K562 (cell line): ENCODE measurements around the gene RARRES2. TPM values are rescaled to one million over a fixed set of nuclear protein-coding genes. Genes with fewer than 3 reads are reported as not detected.
A peak's percentile ranks its signal among the peaks of the same experiment; 100 is the strongest.

Experiments
- COPS2 ChIP-seq: fragments of 450-650 bp; conservative IDR thresholded peaks from 2 replicates; pipeline ENCODE4 v1.6.1; 2016; ENCODE audit warnings: mild to moderate bottlenecking, moderate library complexity
- EP400 ChIP-seq: fragments of 450-650 bp; IDR thresholded peaks from 2 replicates; pipeline ENCODE4 v1.6.1; 2017; ENCODE audit warnings: antibody characterized with exemption, mild to moderate bottlenecking, moderate library complexity
- ETV5 ChIP-seq: sonication (generic); formaldehyde crosslinking; IDR thresholded peaks from 2 replicates; pipeline ENCODE4 v1.4.0; 2020; ENCODE audit warnings: low read depth, mild to moderate bottlenecking, missing genetic modification reagents
- GATA2 ChIP-seq: sonication (generic); formaldehyde crosslinking; IDR thresholded peaks from 2 replicates; pipeline ENCODE4 v1.4.0; 2020; ENCODE audit warnings: mild to moderate bottlenecking, missing genetic modification reagents
- HDAC6 ChIP-seq: IDR thresholded peaks from 2 replicates; pipeline ENCODE4 v1.6.1; 2012; ENCODE audit warnings: low read depth, mild to moderate bottlenecking, control low read depth, inconsistent platforms, low read length, moderate library complexity
- HES1 ChIP-seq: fragments of 450-650 bp; IDR thresholded peaks from 2 replicates; pipeline ENCODE4 v1.6.1; 2016; ENCODE audit warnings: low read depth, mild to moderate bottlenecking, moderate library complexity
- ILF3 ChIP-seq: fragments of 450-650 bp; IDR thresholded peaks from 2 replicates; pipeline ENCODE4 v1.6.1; 2018; ENCODE audit warnings: antibody characterized with exemption, mild to moderate bottlenecking, moderate library complexity, borderline replicate concordance
- KDM1A ChIP-seq, 2 experiments: fragments of 450-650 bp; IDR thresholded peaks; 2 replicates each; pipeline ENCODE4 v1.6.1; 2016; ENCODE audit warnings: mild to moderate bottlenecking in 2 of 2
- KDM2B ChIP-seq: fragments of 250-450 bp; sonication (Bioruptor Pico); IDR thresholded peaks from 2 replicates; pipeline ENCODE4 v1.8.0; 2021; ENCODE audit warnings: mild to moderate bottlenecking, moderate library complexity
- KHSRP ChIP-seq: fragments of 450-650 bp; IDR thresholded peaks from 2 replicates; pipeline ENCODE4 v1.6.1; 2017
- LARP7 ChIP-seq: fragments of 450-650 bp; IDR thresholded peaks from 2 replicates; pipeline ENCODE4 v1.6.1; 2016
- PBX2 ChIP-seq, 2 experiments: IDR thresholded peaks in 1 of 2; conservative IDR thresholded peaks in 1 of 2; 2 replicates each; pipeline ENCODE4 v1.6.1; 2016; ENCODE audit warnings: low read depth in 2 of 2, mild to moderate bottlenecking in 1 of 2, missing compliant biosample characterization in 1 of 2, missing genetic modification characterization in 1 of 2, moderate library complexity in 1 of 2
- SIN3A ChIP-seq, 2 experiments: fragments of 150-350 bp in 1 of 2; IDR thresholded peaks; 2 replicates each; pipeline ENCODE4 v1.6.1; 2011 to 2016; ENCODE audit warnings: borderline replicate concordance in 2 of 2, low read depth in 2 of 2, low read length in 2 of 2, mild to moderate bottlenecking in 2 of 2, moderate library complexity in 2 of 2; ENCODE audit not compliant: control insufficient read depth in 1 of 2
- TOE1 ChIP-seq, 2 experiments: fragments of 450-650 bp in 1 of 2; sonication (generic) in 1 of 2; formaldehyde crosslinking in 1 of 2; IDR thresholded peaks; 2 replicates each; pipeline versions ENCODE4 v1.7.1 to v1.8.0; 2016 to 2022; ENCODE audit warnings: borderline replicate concordance in 2 of 2, mild to moderate bottlenecking in 2 of 2, antibody characterized with exemption in 1 of 2, inconsistent platforms in 1 of 2, low read depth in 1 of 2, missing genetic modification reagents in 1 of 2, moderate library complexity in 1 of 2
- ZBTB8A ChIP-seq: fragments of 450-650 bp; IDR thresholded peaks from 2 replicates; pipeline ENCODE4 v1.6.1; 2018; ENCODE audit warnings: mild to moderate bottlenecking, moderate library complexity; ENCODE audit not compliant: partially characterized antibody
- ZMIZ1 ChIP-seq, 2 experiments: fragments of 150-350 bp in 1 of 2; IDR thresholded peaks; 2 replicates each; pipeline ENCODE4 v1.6.1; 2012 to 2016; ENCODE audit warnings: low read depth in 2 of 2, low read length in 2 of 2, mild to moderate bottlenecking in 1 of 2, moderate library complexity in 1 of 2
- ZNF239 ChIP-seq: fragments of 250-450 bp; sonication (Bioruptor Pico); IDR thresholded peaks from 2 replicates; pipeline ENCODE4 v1.4.0; 2020; ENCODE audit warnings: mild to moderate bottlenecking
- ZNF316 ChIP-seq: fragments of 450-650 bp; IDR thresholded peaks from 2 replicates; pipeline ENCODE4 v1.6.1; 2016
- ZNF75A ChIP-seq: fragments of 450-650 bp; formaldehyde crosslinking; IDR thresholded peaks from 2 replicates; pipeline ENCODE4 v1.4.0; 2020; ENCODE audit warnings: mild to moderate bottlenecking
- polyA plus RNA-seq, 8 experiments: library from polyadenylated mRNA; depleted of rRNA in 4 of 8; stranded (reverse) in 5 of 8; unstranded in 3 of 8; fragments of >200 nt; fragmentation: Nextera tagmentation in 2 of 8; fragmentation: Illumina TruSeq in 1 of 8; extraction: Ambion mirVana in 2 of 8; extraction: Trizol in 1 of 8; gene quantifications; 2 replicates each; pipeline versions ENCODE4 v1.2.1 to v1.2.3, GENCODE V29; 2011 to 2014; ENCODE audit warnings: inconsistent platforms in 1 of 8, missing spikeins in 1 of 8
- total RNA-seq, 7 experiments: library from RNA; depleted of rRNA in 6 of 7; stranded (reverse); fragments of >200 nt in 6 of 7; fragmentation: Illumina TruSeq in 2 of 7; extraction: Trizol in 2 of 7; gene quantifications; 2 replicates each; pipeline versions ENCODE4 v1.2.1 to v1.2.3, GENCODE V29; 2011 to 2021; ENCODE audit warnings: low replicate concordance in 1 of 7

RARRES2 gene
- total and polyA plus RNA-seq, 9 of the 15 experiments (the other 6 are each of a cell fraction or from before 2014, with no cell fraction given) = 0.11 to 1.7 (median 0.23) TPM; not detected in 6

GRCh38 chr7:150368096-150368883, 26.9 kb upstream of the RARRES2 start, which contains the start of gene REPIN1 (continued):
- TF ChIP-seq PBX2 (CRISPR knock-in tag; IDR thresholded peaks at IDR 0.05; ENCODE audit: low read depth) (no peak), PBX2 (tag; conservative IDR thresholded peaks at IDR 0.05; ENCODE audit: low read depth) (no peak), KDM2B (CRISPR knock-in tag) (0 out of 2 replicates have a peak, but pooled peaks have one; percentile 23), KDM1A (IDR thresholded peaks at IDR 0.05) (no peak), ETV5 (0 out of 2 replicates have a peak, but pooled peaks have one; percentile 25), LARP7 (no peak), HDAC6 (no peak), ZNF75A (CRISPR knock-in tag) (0 out of 2 replicates have a peak, but pooled peaks have one; percentile 5), GATA2 (CRISPR knock-in tag) (no peak), ZMIZ1 (IDR thresholded peaks at IDR 0.05; ENCODE audit: low read depth in 2 of 2, low read length in 2 of 2) (0 out of 4 replicates have a peak, but pooled peaks of 1 of the 2 experiments have one; percentile 11), SIN3A (IDR thresholded peaks at IDR 0.05; ENCODE audit: borderline replicate concordance in 2 of 2, control insufficient read depth in 1 of 2, low read depth in 2 of 2, low read length in 2 of 2) (peak in 1 of 2 experiments; percentile 92; a peak in 3 of 4 replicates), TOE1 (IDR thresholded peaks at IDR 0.05; ENCODE audit: borderline replicate concordance) (peak; percentile 16; the same call in 1 of the 2 replicates), TOE1 (CRISPR knock-in tag; IDR thresholded peaks at IDR 0.05; ENCODE audit: borderline replicate concordance, low read depth) (no peak), COPS2 (no peak), ZNF316 (no peak), ZBTB8A (no peak), HES1 (no peak), ZNF239 (CRISPR knock-in tag) (no peak; the same call in 1 of the 2 replicates), KHSRP (no peak), ILF3 (peak; percentile 43; the same call in 1 of the 2 replicates), EP400 (peak; percentile 94)
